SU-DHL-6 (cell line): Measurements from ENCODE around the gene PHLDB2.

Experiments used
- H2AFZ ChIP-seq: fragments of 200-600 bp; sonication (generic); 2 replicates; pipeline ENCODE4 v1.6.1; 2014; ENCODE audit warnings: low read depth, mild to moderate bottlenecking, moderate library complexity, mixed read lengths, antibody characterized with exemption, low read length; ENCODE audit not compliant: severe bottlenecking
- H3F3A ChIP-seq: fragments of 200-600 bp; shearing (Covaris generic); 2 replicates; pipeline ENCODE4 v1.6.0; 2016; ENCODE audit warnings: antibody characterized with exemption, mild to moderate bottlenecking; ENCODE audit not compliant: insufficient read depth
- H3K27ac ChIP-seq: fragments of 200-600 bp; sonication (generic); 2 replicates; pipeline ENCODE4 v1.5.1; 2016; ENCODE audit warnings: low read depth, mild to moderate bottlenecking, low read length, moderate library complexity, mixed read lengths
- H3K27me3 ChIP-seq: fragments of 200-600 bp; sonication (generic), shearing (Covaris generic); 2 replicates; pipeline ENCODE4 v1.6.0; 2014; ENCODE audit warnings: mild to moderate bottlenecking, low read length
- H3K36me3 ChIP-seq: fragments of 200-600 bp; sonication (generic); 2 replicates; pipeline ENCODE4 v1.6.1; 2014; ENCODE audit warnings: mild to moderate bottlenecking, low read length, mixed read lengths
- H3K4me2 ChIP-seq: fragments of 300-600, 200-600 bp; shearing (Covaris generic), sonication (generic); 2 replicates; pipeline ENCODE4 v1.6.0; 2014; ENCODE audit warnings: low read length, low read depth, mild to moderate bottlenecking; ENCODE audit not compliant: poor library complexity, severe bottlenecking
- H3K4me3 ChIP-seq: fragments of 200-600 bp; sonication (generic); 2 replicates; pipeline ENCODE4 v1.5.1; 2014; ENCODE audit warnings: antibody characterized with exemption, low read length, mild to moderate bottlenecking, mixed read lengths; ENCODE audit not compliant: insufficient read depth, poor library complexity, severe bottlenecking
- H3K79me2 ChIP-seq: fragments of 200-600 bp; sonication (generic); 2 replicates; pipeline ENCODE4 v1.6.1; 2014; ENCODE audit warnings: mild to moderate bottlenecking, low read length, moderate library complexity; ENCODE audit not compliant: insufficient read depth
- H3K9ac ChIP-seq: fragments of 200-600 bp; sonication (generic); 2 replicates; pipeline ENCODE4 v1.7.0; 2014; ENCODE audit warnings: mild to moderate bottlenecking, low read length
- H3K9me2 ChIP-seq: fragments of 200-600 bp; sonication (generic); replicated peaks from 2 replicates; pipeline ENCODE4 v1.6.1; 2014; ENCODE audit warnings: low read length; ENCODE audit not compliant: insufficient read depth
- H3K9me3 ChIP-seq: fragments of 200-600 bp; sonication (generic); 2 replicates; pipeline ENCODE4 v1.6.1; 2014; ENCODE audit warnings: low read length, mixed read lengths; ENCODE audit not compliant: insufficient read depth
- H4K20me1 ChIP-seq: fragments of 200-600 bp; sonication (generic); 2 replicates; pipeline ENCODE4 v1.6.1; 2014; ENCODE audit warnings: low read depth, mild to moderate bottlenecking, antibody characterized with exemption, low read length, moderate library complexity, mixed read lengths
- EZH2phosphoT487 ChIP-seq: fragments of 200-600 bp; sonication (generic), shearing (Covaris generic); conservative IDR thresholded peaks from 2 replicates; pipeline ENCODE4 v1.6.1; 2018; ENCODE audit warnings: mild to moderate bottlenecking, antibody characterized with exemption, low read length, moderate library complexity, mixed read lengths
- TF ChIP-seq, protein P1 (sequence below): fragments of 200-600 bp; sonication (generic); IDR thresholded peaks from one replicate; pipeline ENCODE4 v1.5.1; 2017; ENCODE audit warnings: antibody characterized with exemption, mild to moderate bottlenecking, low read length, moderate library complexity; ENCODE audit not compliant: insufficient read depth, poor library complexity, severe bottlenecking

Gene PHLDB2

DNA sequence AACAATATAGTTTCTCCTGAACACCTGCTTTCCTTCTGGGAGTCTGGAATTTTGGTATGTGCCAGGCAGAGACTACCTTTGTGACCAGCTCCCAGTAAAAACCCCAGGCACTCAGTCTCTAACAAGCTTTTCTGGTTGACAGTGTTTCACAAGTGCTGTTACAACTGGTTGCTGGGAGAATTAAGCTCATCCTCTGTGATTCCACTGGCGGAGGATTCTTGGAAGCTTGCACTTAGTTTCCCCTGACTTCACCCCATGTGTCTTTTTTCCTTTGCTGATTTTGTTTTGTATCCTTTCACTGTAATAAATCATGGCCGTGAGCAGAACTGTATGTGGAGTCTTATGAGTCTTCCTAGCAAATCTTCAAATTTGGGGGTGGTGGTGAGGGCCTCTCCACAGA, 134.0 kb downstream of the PHLDB2 start:
- H3K4me3 ChIP-seq = no peak overlapping the region
- no peaks in the 10 kb centered on the region for H3F3A ChIP-seq
- H3K4me2 ChIP-seq = no peak overlapping the region
- no peaks in the 10 kb centered on the region for H3K9me2 ChIP-seq
- peaks cover 27% of the 10 kb centered on the region for H3K36me3 ChIP-seq
- no peaks in the 10 kb centered on the region for H3K9me3 ChIP-seq
- no peak overlapping the region for H3K9ac ChIP-seq
- no peaks in the 10 kb centered on the region for H3K27me3 ChIP-seq
- TF ChIP-seq, protein P1, sequence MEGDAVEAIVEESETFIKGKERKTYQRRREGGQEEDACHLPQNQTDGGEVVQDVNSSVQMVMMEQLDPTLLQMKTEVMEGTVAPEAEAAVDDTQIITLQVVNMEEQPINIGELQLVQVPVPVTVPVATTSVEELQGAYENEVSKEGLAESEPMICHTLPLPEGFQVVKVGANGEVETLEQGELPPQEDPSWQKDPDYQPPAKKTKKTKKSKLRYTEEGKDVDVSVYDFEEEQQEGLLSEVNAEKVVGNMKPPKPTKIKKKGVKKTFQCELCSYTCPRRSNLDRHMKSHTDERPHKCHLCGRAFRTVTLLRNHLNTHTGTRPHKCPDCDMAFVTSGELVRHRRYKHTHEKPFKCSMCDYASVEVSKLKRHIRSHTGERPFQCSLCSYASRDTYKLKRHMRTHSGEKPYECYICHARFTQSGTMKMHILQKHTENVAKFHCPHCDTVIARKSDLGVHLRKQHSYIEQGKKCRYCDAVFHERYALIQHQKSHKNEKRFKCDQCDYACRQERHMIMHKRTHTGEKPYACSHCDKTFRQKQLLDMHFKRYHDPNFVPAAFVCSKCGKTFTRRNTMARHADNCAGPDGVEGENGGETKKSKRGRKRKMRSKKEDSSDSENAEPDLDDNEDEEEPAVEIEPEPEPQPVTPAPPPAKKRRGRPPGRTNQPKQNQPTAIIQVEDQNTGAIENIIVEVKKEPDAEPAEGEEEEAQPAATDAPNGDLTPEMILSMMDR = no peak
- TF ChIP-seq EZH2phosphoT487 = no peak
- H2AFZ ChIP-seq = no peak overlapping the region
- no peaks in the 10 kb centered on the region for H3K79me2 ChIP-seq
- H4K20me1 ChIP-seq = no peaks in the 10 kb centered on the region
- no peak overlapping the region for H3K27ac ChIP-seq

DNA sequence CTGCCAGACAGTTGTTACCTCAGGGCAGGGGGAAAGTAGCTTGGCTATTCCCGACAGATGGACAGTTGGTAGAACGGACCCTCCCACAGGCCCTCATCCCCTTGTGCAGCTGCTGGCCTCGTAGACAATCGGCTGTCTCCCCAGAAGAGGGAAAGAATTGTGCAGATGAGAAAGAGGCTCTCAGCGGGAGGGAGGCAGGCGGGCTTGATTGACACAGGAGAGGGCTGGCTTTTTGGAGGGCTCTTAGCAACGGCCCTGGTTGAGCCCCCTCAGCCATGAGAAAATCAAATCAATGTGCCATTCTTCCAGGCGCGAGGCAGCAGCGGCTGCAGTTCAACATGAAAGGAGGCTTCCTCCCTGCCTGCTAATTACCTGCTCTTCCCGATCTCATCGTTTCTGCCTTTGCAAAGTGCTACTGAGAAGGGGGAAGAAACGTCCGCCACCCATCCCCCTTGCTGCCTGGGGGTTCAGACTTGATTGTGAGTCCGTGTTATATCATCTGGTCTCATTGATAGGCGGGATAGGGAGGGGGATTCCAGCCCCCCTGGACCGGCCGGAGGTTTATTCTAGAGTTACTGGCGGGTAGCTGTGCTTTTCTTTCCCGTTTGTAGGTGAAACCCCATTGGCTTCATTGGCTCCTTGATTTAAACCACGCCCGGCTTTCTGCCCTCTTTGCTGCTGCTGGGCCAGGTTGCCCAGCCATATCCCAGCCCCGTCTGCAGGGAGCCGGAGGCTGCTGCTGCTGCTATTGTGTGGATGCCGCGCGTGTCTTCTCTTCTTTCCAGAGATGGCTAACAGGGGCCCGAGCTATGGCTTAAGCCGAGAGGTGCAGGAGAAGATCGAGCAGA, 139.8 kb downstream of the PHLDB2 start, which contains the start of gene TAGLN3:
Gene TAGLN3, plus strand, starts transcription at position 287 of the 848 bp plus-strand sequence. Its CDS starts 501 bp downstream, at position 788.
- H3K36me3 ChIP-seq = no peaks in the 10 kb centered on the region
- H3K27me3 ChIP-seq = no peaks in the 10 kb centered on the region
- no peak within 1 kb of the TSS for H3K4me3 ChIP-seq
- no peaks in the 10 kb centered on the region for H3K9me3 ChIP-seq
- H3F3A ChIP-seq = no peaks in the 10 kb centered on the region
- no peak within 1 kb of the TSS for H3K9ac ChIP-seq
- H3K4me2 ChIP-seq = no peak within 1 kb of the TSS
- TF ChIP-seq, protein P1 = no peak
- TF ChIP-seq EZH2phosphoT487 = no peak
- no peaks in the 10 kb centered on the region for H4K20me1 ChIP-seq
- H3K27ac ChIP-seq = no peak within 1 kb of the TSS
- no peaks in the 10 kb centered on the region for H3K9me2 ChIP-seq
- H2AFZ ChIP-seq = no peak within 1 kb of the TSS
- H3K79me2 ChIP-seq = no peaks in the 10 kb centered on the region

DNA sequence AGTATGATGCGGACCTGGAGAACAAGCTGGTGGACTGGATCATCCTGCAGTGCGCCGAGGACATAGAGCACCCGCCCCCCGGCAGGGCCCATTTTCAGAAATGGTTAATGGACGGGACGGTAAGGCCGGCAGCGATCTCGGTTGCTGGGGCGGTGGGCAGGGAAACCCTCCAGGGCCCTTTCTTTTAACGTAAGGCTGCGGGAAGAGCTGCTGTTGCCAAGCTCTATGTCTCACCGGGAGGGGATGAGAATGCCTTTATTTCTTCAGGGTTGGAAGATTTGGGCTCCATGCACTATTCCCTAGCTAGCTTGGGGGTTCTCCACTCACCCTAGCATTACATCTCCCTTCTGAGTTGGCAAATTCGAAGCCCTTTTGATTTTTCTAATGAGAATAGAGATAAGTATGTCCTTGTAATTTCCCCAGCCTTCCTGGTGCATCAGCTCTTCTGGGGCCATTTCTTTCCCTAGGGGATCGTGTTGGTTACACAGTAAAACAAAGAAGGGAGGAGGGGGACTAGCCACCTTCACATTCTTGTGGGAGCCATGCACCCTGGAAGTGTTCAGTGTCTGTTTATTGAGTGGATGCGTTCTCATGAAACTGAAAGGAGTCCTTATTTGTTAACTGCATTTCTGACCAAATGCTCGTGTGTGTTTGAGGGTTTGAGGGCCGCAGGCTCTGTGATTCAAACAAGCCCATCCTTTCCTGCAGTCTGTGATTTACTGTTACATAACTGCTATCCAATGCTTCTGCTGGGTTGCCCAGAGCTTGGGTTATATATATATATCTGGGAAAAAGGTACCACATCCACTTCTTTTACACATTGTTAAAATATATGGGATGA, 140.6 kb downstream of the PHLDB2 start:
- Histone ChIP-seq H4K20me1 (no peaks in the 10 kb centered on the region), H3K4me3 (no peak overlapping the region), H3K36me3 (no peaks in the 10 kb centered on the region), H3K27me3 (no peaks in the 10 kb centered on the region), H3K9me2 (no peaks in the 10 kb centered on the region), H3K27ac (no peak overlapping the region), H3F3A (no peaks in the 10 kb centered on the region), H2AFZ (no peak overlapping the region), H3K9me3 (no peaks in the 10 kb centered on the region), H3K9ac (no peak overlapping the region), H3K79me2 (no peaks in the 10 kb centered on the region), H3K4me2 (no peak overlapping the region)
- no peak for TF ChIP-seq EZH2phosphoT487
- TF ChIP-seq, protein P1 = no peak
